Measurements from ENCODE around the gene PXDN. TPM values are rescaled to one million over a fixed set of nuclear protein-coding genes. Genes with fewer than 3 reads are reported as not detected.

The PXDN gene
- total and polyA plus RNA-seq, 9 of the 15 experiments (the other 6 are each of a cell fraction or from before 2014, with no cell fraction given): 0.49 TPM; not detected in 8

DNA sequence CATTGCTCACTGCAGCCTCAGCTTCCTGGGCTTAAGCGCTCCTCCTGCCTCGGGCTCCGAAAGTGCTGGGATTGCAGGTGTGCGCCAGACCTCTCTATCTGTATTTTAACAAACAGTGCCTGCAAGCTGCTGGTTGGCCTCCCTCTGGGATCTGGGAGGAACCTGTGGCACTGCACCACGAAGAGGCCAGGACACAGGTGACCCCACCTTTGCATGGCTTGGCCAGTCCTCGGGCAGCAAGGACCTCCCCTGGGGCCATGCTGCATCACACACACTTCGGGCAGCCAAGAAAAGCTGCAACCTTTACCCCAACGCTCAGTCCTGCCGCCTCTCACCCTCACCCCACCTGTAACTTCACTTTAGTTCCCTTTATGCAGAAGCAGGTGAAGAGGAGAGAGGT lies 70.0 kb downstream of the PXDN start:
- POLR2A ChIA-PET: no interaction called here

DNA sequence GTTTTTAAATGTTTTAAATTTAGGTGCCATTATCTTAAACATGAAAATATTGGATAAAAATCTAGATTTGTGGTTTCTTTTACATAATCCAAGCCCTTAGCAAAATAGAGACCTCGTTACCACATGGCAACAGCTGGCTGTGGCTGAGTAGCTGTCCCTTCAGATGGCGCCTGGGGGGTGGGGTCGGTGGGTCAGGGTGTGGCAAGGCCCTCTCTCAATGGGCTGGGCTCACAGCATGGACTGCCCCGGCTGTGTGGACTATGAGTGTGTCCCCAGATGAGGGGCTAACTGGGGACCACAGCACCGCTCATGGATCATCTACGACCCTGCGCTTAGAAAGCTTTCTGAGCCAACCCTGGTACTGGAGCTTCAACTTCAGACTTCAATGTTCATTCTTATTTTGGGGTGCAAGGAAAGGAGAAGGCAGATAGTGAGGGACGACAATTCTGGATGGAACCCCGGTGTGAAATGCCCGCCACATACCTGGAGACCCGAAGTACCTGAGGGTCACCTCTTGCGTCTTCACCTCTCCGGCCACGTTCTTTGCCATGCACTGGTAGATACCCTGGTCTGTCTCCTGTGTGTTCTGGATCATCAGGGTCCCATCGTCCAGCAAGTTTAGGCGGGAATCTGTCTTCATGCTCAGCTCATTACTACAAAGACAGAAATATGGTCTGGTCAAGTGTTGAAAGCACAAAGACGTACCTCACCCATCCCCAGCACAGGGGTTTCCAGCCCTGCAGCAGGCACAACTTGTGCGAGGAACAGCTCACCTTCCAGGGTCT lies 71.0 kb downstream of the PXDN start:
- H3K9ac ChIP-seq (ENCODE audit: insufficient read depth in 1 of 2, low read depth in 2 of 2, low read length in 2 of 2): no peak overlapping the region
- peaks cover 0 to 44% of the 10 kb centered on the region in 2 experiments; a peak in 3 of 5 replicates for H3K27me3 ChIP-seq (ENCODE audit: control insufficient read depth in 2 of 2, insufficient read depth in 2 of 2, low read length in 2 of 2)
- no peaks in the 10 kb centered on the region for H3K9me1 ChIP-seq (ENCODE audit: control insufficient read depth, insufficient read depth, low read length)
- 1% methylated on average over 14 of the region's 18 CpGs for WGBS (ENCODE audit: insufficient coverage, low coverage, missing lambda C conversion rate)
- H3K27ac ChIP-seq (ENCODE audit: extremely low read depth, low read depth, low read length): no peak overlapping the region
- no peaks in the 10 kb centered on the region; the same call in 1 of the 2 replicates for H4K20me1 ChIP-seq (replicated peaks; ENCODE audit: control insufficient read depth, insufficient read depth, low read length)
- no peak overlapping the region for H2AFZ ChIP-seq (ENCODE audit: low read depth, low read length)
- no peak overlapping the region for H3K4me3 ChIP-seq
- H3K9me3 ChIP-seq (replicated peaks; ENCODE audit: control insufficient read depth, insufficient read depth, low read depth, low read length): no peaks in the 10 kb centered on the region
- no peak overlapping the region for H3K4me2 ChIP-seq (ENCODE audit: insufficient read depth, low read length)
- in situ Hi-C loops (cut with MboI) (no loop called here), intact Hi-C loops (cut with micrococcal nuclease) (no loop called here)
- ChIA-PET CTCF (ENCODE audit: low intra/inter-chr PET ratio) (no interaction called here), POLR2A (no interaction called here)
- FAIRE-seq: no peak
- no TSS peak for BruUV-seq (replicated peaks)
- H3K79me2 ChIP-seq (ENCODE audit: control insufficient read depth, insufficient read depth, low read length): no peaks in the 10 kb centered on the region
- no peaks in the 10 kb centered on the region for H3K36me3 ChIP-seq (ENCODE audit: control insufficient read depth, insufficient read depth, low read length)
- DNase-seq (ENCODE audit: extremely low read depth in 1 of 4, low spot score in 3 of 4): no peak
- H3K4me1 ChIP-seq (replicated peaks in 1 of 2; ENCODE audit: control insufficient read depth in 2 of 2, insufficient read depth in 2 of 2, low read length in 2 of 2): no peaks in the 10 kb centered on the region
- no peak for ATAC-seq
- TF ChIP-seq U2AF2 (optimal IDR thresholded peaks at IDR 0.05; ENCODE audit: low read depth, low read length): no peak
- TF ChIP-seq, protein P1, sequence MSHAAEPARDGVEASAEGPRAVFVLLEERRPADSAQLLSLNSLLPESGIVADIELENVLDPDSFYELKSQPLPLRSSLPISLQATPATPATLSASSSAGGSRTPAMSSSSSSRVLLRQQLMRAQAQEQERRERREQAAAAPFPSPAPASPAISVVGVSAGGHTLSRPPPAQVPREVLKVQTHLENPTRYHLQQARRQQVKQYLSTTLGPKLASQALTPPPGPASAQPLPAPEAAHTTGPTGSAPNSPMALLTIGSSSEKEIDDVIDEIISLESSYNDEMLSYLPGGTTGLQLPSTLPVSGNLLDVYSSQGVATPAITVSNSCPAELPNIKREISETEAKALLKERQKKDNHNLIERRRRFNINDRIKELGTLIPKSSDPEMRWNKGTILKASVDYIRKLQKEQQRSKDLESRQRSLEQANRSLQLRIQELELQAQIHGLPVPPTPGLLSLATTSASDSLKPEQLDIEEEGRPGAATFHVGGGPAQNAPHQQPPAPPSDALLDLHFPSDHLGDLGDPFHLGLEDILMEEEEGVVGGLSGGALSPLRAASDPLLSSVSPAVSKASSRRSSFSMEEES (CRISPR knock-in tag; IDR thresholded peaks at IDR 0.05): no peak
- no peak for TF ChIP-seq ELF2 (CRISPR knock-in tag; IDR thresholded peaks at IDR 0.05)
- TF ChIP-seq, protein P2, sequence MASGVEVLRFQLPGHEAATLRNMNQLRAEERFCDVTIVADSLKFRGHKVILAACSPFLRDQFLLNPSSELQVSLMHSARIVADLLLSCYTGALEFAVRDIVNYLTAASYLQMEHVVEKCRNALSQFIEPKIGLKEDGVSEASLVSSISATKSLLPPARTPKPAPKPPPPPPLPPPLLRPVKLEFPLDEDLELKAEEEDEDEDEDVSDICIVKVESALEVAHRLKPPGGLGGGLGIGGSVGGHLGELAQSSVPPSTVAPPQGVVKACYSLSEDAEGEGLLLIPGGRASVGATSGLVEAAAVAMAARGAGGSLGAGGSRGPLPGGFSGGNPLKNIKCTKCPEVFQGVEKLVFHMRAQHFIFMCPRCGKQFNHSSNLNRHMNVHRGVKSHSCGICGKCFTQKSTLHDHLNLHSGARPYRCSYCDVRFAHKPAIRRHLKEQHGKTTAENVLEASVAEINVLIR (CRISPR knock-in tag; IDR thresholded peaks at IDR 0.05): no peak
- no peak for TF ChIP-seq OTX1 (CRISPR knock-in tag; IDR thresholded peaks at IDR 0.05)
- TF ChIP-seq RAD21 (CRISPR knock-in tag; conservative IDR thresholded peaks at IDR 0.05 in 1 of 2, IDR thresholded peaks at IDR 0.05 in 1 of 2): no peak
- TF ChIP-seq, protein P3, sequence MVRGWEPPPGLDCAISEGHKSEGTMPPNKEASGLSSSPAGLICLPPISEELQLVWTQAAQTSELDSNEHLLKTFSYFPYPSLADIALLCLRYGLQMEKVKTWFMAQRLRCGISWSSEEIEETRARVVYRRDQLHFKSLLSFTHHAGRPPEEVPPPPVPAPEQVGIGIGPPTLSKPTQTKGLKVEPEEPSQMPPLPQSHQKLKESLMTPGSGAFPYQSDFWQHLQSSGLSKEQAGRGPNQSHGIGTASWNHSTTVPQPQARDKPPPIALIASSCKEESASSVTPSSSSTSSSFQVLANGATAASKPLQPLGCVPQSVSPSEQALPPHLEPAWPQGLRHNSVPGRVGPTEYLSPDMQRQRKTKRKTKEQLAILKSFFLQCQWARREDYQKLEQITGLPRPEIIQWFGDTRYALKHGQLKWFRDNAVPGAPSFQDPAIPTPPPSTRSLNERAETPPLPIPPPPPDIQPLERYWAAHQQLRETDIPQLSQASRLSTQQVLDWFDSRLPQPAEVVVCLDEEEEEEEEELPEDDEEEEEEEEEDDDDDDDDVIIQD (CRISPR knock-in tag; IDR thresholded peaks at IDR 0.05): no peak
- no peak for TF ChIP-seq TEAD2 (tag; IDR thresholded peaks at IDR 0.05)

More for the DNA sequence above, 70.0 kb downstream of the PXDN start:
- no peak for FAIRE-seq
- H3K4me2 ChIP-seq (ENCODE audit: insufficient read depth, low read length): no peak overlapping the region
- DNase-seq (ENCODE audit: extremely low read depth in 1 of 4, low spot score in 3 of 4): no peak
- H3K9ac ChIP-seq (ENCODE audit: insufficient read depth in 1 of 2, low read depth in 2 of 2, low read length in 2 of 2): no peak overlapping the region
- peaks cover 0 to 44% of the 10 kb centered on the region in 2 experiments; a peak in 3 of 5 replicates for H3K27me3 ChIP-seq (ENCODE audit: control insufficient read depth in 2 of 2, insufficient read depth in 2 of 2, low read length in 2 of 2)
- H3K36me3 ChIP-seq (ENCODE audit: control insufficient read depth, insufficient read depth, low read length): no peaks in the 10 kb centered on the region
- in situ Hi-C loops (cut with MboI) (no loop called here), intact Hi-C loops (cut with micrococcal nuclease) (no loop called here)
- no peaks in the 10 kb centered on the region for H3K9me3 ChIP-seq (replicated peaks; ENCODE audit: control insufficient read depth, insufficient read depth, low read depth, low read length)
- H2AFZ ChIP-seq (ENCODE audit: low read depth, low read length): no peak overlapping the region
- 2% methylated on average over 9 of the region's 9 CpGs for WGBS (ENCODE audit: insufficient coverage, low coverage, missing lambda C conversion rate)
- TF ChIP-seq MEF2D (tag; conservative IDR thresholded peaks at IDR 0.05; ENCODE audit: low read depth): no peak
- TF ChIP-seq TEAD4 (IDR thresholded peaks at IDR 0.05; ENCODE audit: low read length): no peak
- no peak for TF ChIP-seq TEAD4 (CRISPR knock-in tag; IDR thresholded peaks at IDR 0.05; ENCODE audit: borderline replicate concordance)
- H3K27ac ChIP-seq (ENCODE audit: extremely low read depth, low read depth, low read length): no peak overlapping the region
- no peaks in the 10 kb centered on the region for H3K79me2 ChIP-seq (ENCODE audit: control insufficient read depth, insufficient read depth, low read length)
- H4K20me1 ChIP-seq (replicated peaks; ENCODE audit: control insufficient read depth, insufficient read depth, low read length): no peaks in the 10 kb centered on the region; the same call in 1 of the 2 replicates
- no peak overlapping the region for H3K4me3 ChIP-seq
- no peaks in the 10 kb centered on the region for H3K9me1 ChIP-seq (ENCODE audit: control insufficient read depth, insufficient read depth, low read length)
- CTCF ChIA-PET (ENCODE audit: low intra/inter-chr PET ratio): no interaction called here
- H3K4me1 ChIP-seq (replicated peaks in 1 of 2; ENCODE audit: control insufficient read depth in 2 of 2, insufficient read depth in 2 of 2, low read length in 2 of 2): no peaks in the 10 kb centered on the region
- ATAC-seq: no peak
- BruUV-seq (replicated peaks): no TSS peak

Data from K562 (cell line).